Measurements from ENCODE around the gene NCAN.

GRCh38 chr19:19278315-19278714 lies 66.6 kb downstream of the NCAN start:
- TF ChIP-seq CTCF (IDR thresholded peaks at IDR 0.05) (no peak), SIN3A (IDR thresholded peaks at IDR 0.05; ENCODE audit: borderline replicate concordance, insufficient read depth, low read depth, low read length) (no peak), POLR2AphosphoS5 (IDR thresholded peaks at IDR 0.05; ENCODE audit: low read depth, low read length) (no peak), REST (IDR thresholded peaks at IDR 0.05; ENCODE audit: insufficient read depth in 1 of 2, low read depth in 2 of 2, low read length in 1 of 2) (no peak), TCF7L2 (IDR thresholded peaks at IDR 0.05; ENCODE audit: low read depth, low read length) (no peak)
